ENCODE measurements around the gene RHOBTB1.

Gene RHOBTB1

DNA sequence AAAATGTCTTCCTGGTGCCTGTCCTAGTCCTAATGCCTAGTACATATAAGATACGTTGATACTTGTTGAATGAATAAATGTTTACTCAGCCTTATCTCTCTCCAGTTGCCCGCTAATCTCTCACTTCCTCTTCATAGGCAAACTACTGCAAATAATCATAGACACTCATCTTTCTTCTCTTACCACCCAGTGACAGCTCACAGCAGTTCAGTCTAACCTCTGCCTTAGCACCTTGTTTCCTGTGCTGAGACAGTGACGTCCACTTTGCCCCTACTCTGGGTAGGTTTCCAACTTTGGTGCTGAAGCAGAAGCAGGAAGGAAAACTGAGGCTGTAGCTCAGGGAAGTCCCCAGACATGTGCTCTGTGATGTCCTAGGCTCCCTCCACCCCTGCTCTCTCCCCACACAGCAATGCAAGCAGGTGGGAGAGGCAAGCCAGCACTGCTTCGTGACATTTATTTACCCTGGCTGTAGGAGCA, 45.5 kb upstream of the RHOBTB1 start:
- ChIA-PET CTCF (interaction anchor here (0.6 kb wide), 2 partner anchors 12 to 132 kb away, joined by 3 to 4 read pairs; no protein-coding TSS in a partner anchor), POLR2A (interaction anchor here (1.1 kb wide), 1 partner anchor 12 kb away, joined by 3 read pairs; no protein-coding TSS in a partner anchor)
- H3K9me3 ChIP-seq (ENCODE audit: control insufficient read depth, insufficient read depth, low read depth, low read length): no peaks in the 10 kb centered on the region
- no peak overlapping the region for H3K4me3 ChIP-seq (ENCODE audit: low read depth, low read length)
- H3K4me1 ChIP-seq (ENCODE audit: control insufficient read depth, insufficient read depth, low read length): peaks cover 9% of the 10 kb centered on the region
- H3K36me3 ChIP-seq (ENCODE audit: control insufficient read depth in 2 of 2, insufficient read depth in 1 of 2, low read length in 2 of 2): no peaks in the 10 kb centered on the region
- peak overlapping the region; percentile 20; the same call in 1 of the 2 replicates for H3K27ac ChIP-seq (ENCODE audit: extremely low read depth, low read depth, low read length)
- TF ChIP-seq ZNF221 (tag by site-specific recombination; IDR thresholded peaks at IDR 0.05; ENCODE audit: borderline replicate concordance) (no peak), FEZF1 (tag by site-specific recombination; IDR thresholded peaks at IDR 0.05) (peak; percentile 83), ZNF677 (tag by site-specific recombination; IDR thresholded peaks at IDR 0.05) (no peak), ZNF670 (tag by site-specific recombination; IDR thresholded peaks at IDR 0.05; ENCODE audit: low read depth) (no peak), ZBTB20 (tag by site-specific recombination; IDR thresholded peaks at IDR 0.05) (no peak), ZNF19 (tag by site-specific recombination; IDR thresholded peaks at IDR 0.05; ENCODE audit: low read depth) (no peak), SP3 (tag by site-specific recombination; IDR thresholded peaks at IDR 0.05) (peak; percentile 52), MEIS1 (CRISPR knock-in tag; IDR thresholded peaks at IDR 0.05; ENCODE audit: borderline replicate concordance) (no peak), ZNF76 (tag by site-specific recombination; IDR thresholded peaks at IDR 0.05; ENCODE audit: borderline replicate concordance, low read depth) (no peak), ZNF24 (tag by site-specific recombination; IDR thresholded peaks at IDR 0.05) (peak; percentile 74; the same call in 1 of the 2 replicates), ZFP37 (tag by site-specific recombination; IDR thresholded peaks at IDR 0.05) (no peak), IKZF3 (tag by site-specific recombination; IDR thresholded peaks at IDR 0.05) (peak; percentile 73), ZNF335 (tag by site-specific recombination; conservative IDR thresholded peaks at IDR 0.05) (no peak), WT1 (tag by site-specific recombination; IDR thresholded peaks at IDR 0.05) (peak; percentile 47; the same call in 1 of the 2 replicates), ZNF433 (tag by site-specific recombination; IDR thresholded peaks at IDR 0.05; ENCODE audit: low read depth) (no peak), SP2 (tag by site-specific recombination; IDR thresholded peaks at IDR 0.05) (no peak), OVOL3 (tag by site-specific recombination; IDR thresholded peaks at IDR 0.05) (peak; percentile 77; the same call in 1 of the 2 replicates), YY2 (tag by site-specific recombination; IDR thresholded peaks at IDR 0.05) (no peak), BCL11A (tag by site-specific recombination; IDR thresholded peaks at IDR 0.05; ENCODE audit: low read depth) (peak; percentile 56; the same call in 1 of the 2 replicates), SCRT2 (tag by site-specific recombination; IDR thresholded peaks at IDR 0.05) (peak; percentile 92), ZNF623 (tag by site-specific recombination; IDR thresholded peaks at IDR 0.05) (no peak), ZNF621 (tag by site-specific recombination; IDR thresholded peaks at IDR 0.05) (no peak), ZNF791 (tag by site-specific recombination; IDR thresholded peaks at IDR 0.05) (no peak), MZF1 (tag by site-specific recombination; IDR thresholded peaks at IDR 0.05; ENCODE audit: borderline replicate concordance) (peak; percentile 71; the same call in 1 of the 2 replicates), ZNF324 (tag by site-specific recombination; IDR thresholded peaks at IDR 0.05) (peak; percentile 53; the same call in 1 of the 2 replicates)
- TF ChIP-seq, protein P1, sequence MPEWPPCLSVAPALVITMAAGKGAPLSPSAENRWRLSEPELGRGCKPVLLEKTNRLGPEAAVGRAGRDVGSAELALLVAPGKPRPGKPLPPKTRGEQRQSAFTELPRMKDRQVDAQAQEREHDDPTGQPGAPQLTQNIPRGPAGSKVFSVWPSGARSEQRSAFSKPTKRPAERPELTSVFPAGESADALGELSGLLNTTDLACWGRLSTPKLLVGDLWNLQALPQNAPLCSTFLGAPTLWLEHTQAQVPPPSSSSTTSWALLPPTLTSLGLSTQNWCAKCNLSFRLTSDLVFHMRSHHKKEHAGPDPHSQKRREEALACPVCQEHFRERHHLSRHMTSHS (tag by site-specific recombination; IDR thresholded peaks at IDR 0.05): no peak
- TF ChIP-seq, protein P2, sequence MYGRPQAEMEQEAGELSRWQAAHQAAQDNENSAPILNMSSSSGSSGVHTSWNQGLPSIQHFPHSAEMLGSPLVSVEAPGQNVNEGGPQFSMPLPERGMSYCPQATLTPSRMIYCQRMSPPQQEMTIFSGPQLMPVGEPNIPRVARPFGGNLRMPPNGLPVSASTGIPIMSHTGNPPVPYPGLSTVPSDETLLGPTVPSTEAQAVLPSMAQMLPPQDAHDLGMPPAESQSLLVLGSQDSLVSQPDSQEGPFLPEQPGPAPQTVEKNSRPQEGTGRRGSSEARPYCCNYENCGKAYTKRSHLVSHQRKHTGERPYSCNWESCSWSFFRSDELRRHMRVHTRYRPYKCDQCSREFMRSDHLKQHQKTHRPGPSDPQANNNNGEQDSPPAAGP (tag by site-specific recombination; IDR thresholded peaks at IDR 0.05): no peak
- TF ChIP-seq, protein P3, sequence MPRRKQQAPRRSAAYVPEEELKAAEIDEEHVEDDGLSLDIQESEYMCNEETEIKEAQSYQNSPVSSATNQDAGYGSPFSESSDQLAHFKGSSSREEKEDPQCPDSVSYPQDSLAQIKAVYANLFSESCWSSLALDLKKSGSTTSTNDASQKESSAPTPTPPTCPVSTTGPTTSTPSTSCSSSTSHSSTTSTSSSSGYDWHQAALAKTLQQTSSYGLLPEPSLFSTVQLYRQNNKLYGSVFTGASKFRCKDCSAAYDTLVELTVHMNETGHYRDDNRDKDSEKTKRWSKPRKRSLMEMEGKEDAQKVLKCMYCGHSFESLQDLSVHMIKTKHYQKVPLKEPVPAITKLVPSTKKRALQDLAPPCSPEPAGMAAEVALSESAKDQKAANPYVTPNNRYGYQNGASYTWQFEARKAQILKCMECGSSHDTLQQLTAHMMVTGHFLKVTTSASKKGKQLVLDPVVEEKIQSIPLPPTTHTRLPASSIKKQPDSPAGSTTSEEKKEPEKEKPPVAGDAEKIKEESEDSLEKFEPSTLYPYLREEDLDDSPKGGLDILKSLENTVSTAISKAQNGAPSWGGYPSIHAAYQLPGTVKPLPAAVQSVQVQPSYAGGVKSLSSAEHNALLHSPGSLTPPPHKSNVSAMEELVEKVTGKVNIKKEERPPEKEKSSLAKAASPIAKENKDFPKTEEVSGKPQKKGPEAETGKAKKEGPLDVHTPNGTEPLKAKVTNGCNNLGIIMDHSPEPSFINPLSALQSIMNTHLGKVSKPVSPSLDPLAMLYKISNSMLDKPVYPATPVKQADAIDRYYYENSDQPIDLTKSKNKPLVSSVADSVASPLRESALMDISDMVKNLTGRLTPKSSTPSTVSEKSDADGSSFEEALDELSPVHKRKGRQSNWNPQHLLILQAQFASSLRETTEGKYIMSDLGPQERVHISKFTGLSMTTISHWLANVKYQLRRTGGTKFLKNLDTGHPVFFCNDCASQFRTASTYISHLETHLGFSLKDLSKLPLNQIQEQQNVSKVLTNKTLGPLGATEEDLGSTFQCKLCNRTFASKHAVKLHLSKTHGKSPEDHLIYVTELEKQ (tag by site-specific recombination; IDR thresholded peaks at IDR 0.05; ENCODE audit: borderline replicate concordance): peak; percentile 84
- TF ChIP-seq, protein P4, sequence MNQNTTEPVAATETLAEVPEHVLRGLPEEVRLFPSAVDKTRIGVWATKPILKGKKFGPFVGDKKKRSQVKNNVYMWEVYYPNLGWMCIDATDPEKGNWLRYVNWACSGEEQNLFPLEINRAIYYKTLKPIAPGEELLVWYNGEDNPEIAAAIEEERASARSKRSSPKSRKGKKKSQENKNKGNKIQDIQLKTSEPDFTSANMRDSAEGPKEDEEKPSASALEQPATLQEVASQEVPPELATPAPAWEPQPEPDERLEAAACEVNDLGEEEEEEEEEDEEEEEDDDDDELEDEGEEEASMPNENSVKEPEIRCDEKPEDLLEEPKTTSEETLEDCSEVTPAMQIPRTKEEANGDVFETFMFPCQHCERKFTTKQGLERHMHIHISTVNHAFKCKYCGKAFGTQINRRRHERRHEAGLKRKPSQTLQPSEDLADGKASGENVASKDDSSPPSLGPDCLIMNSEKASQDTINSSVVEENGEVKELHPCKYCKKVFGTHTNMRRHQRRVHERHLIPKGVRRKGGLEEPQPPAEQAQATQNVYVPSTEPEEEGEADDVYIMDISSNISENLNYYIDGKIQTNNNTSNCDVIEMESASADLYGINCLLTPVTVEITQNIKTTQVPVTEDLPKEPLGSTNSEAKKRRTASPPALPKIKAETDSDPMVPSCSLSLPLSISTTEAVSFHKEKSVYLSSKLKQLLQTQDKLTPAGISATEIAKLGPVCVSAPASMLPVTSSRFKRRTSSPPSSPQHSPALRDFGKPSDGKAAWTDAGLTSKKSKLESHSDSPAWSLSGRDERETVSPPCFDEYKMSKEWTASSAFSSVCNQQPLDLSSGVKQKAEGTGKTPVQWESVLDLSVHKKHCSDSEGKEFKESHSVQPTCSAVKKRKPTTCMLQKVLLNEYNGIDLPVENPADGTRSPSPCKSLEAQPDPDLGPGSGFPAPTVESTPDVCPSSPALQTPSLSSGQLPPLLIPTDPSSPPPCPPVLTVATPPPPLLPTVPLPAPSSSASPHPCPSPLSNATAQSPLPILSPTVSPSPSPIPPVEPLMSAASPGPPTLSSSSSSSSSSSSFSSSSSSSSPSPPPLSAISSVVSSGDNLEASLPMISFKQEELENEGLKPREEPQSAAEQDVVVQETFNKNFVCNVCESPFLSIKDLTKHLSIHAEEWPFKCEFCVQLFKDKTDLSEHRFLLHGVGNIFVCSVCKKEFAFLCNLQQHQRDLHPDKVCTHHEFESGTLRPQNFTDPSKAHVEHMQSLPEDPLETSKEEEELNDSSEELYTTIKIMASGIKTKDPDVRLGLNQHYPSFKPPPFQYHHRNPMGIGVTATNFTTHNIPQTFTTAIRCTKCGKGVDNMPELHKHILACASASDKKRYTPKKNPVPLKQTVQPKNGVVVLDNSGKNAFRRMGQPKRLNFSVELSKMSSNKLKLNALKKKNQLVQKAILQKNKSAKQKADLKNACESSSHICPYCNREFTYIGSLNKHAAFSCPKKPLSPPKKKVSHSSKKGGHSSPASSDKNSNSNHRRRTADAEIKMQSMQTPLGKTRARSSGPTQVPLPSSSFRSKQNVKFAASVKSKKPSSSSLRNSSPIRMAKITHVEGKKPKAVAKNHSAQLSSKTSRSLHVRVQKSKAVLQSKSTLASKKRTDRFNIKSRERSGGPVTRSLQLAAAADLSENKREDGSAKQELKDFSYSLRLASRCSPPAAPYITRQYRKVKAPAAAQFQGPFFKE (tag by site-specific recombination; IDR thresholded peaks at IDR 0.05; ENCODE audit: borderline replicate concordance): no peak

Data from HEK293 (cell line).